ENCODE measurements around the gene GPLD1. TPM values are rescaled to one million over a fixed set of nuclear protein-coding genes. Genes with fewer than 3 reads are reported as not detected.
A peak's percentile ranks its signal among the peaks of the same experiment; 100 is the strongest.

Gene GPLD1
- total and polyA plus RNA-seq, 9 of the 15 experiments (the other 6 are each of a cell fraction or from before 2014, with no cell fraction given), result 0.11 to 1.3 (median 0.82) TPM

- TF ChIP-seq ZFP30 (CRISPR knock-in tag; IDR thresholded peaks at IDR 0.05; ENCODE audit: borderline replicate concordance) (no peak), MNT (conservative IDR thresholded peaks at IDR 0.05) (no peak), SMAD2 (IDR thresholded peaks at IDR 0.05; ENCODE audit: low read depth, low read length) (no peak), CBFA2T3 (IDR thresholded peaks at IDR 0.05) (no peak), TRIM24 (IDR thresholded peaks at IDR 0.05) (0 out of 4 replicates have a peak, but pooled peaks of 1 of the 2 experiments have one; percentile 22), JUND (IDR thresholded peaks at IDR 0.05; ENCODE audit: borderline replicate concordance, low read depth, low read length) (peak; percentile 16; the same call in 1 of the 2 replicates), JUND (tag; IDR thresholded peaks at IDR 0.05; ENCODE audit: borderline replicate concordance, low read depth, low read length) (no peak), SLC30A9 (CRISPR knock-in tag; IDR thresholded peaks at IDR 0.05) (no peak), E2F6 (IDR thresholded peaks at IDR 0.05; ENCODE audit: borderline replicate concordance in 1 of 2, extremely low read depth in 1 of 2, insufficient read depth in 1 of 2, insufficient read length in 1 of 2, low read depth in 1 of 2, low read length in 1 of 2, poor library complexity in 1 of 2, severe bottlenecking in 1 of 2) (no peak), ZNF217 (CRISPR knock-in tag; IDR thresholded peaks at IDR 0.05) (no peak), CBX3 (IDR thresholded peaks at IDR 0.05; ENCODE audit: borderline replicate concordance in 1 of 2, low read length in 2 of 2) (peak in 1 of 2 experiments; percentile 88; a peak in 1 of 3 replicates), MAFF (IDR thresholded peaks at IDR 0.05; ENCODE audit: low read length) (no peak), ZMIZ1 (IDR thresholded peaks at IDR 0.05; ENCODE audit: low read depth in 2 of 2, low read length in 2 of 2) (no peak), BMI1 (IDR thresholded peaks at IDR 0.05; ENCODE audit: low read length) (no peak), MTA2 (IDR thresholded peaks at IDR 0.05; ENCODE audit: low read depth) (no peak), ZNF253 (CRISPR knock-in tag; conservative IDR thresholded peaks at IDR 0.05) (no peak), DPF2 (IDR thresholded peaks at IDR 0.05) (no peak), SMARCA4 (IDR thresholded peaks at IDR 0.05) (no peak), POU5F1 (IDR thresholded peaks at IDR 0.05; ENCODE audit: borderline replicate concordance, low read depth, low read length, partially characterized antibody) (no peak), ZNF830 (CRISPR knock-in tag; IDR thresholded peaks at IDR 0.05) (no peak), ATF7 (IDR thresholded peaks at IDR 0.05) (no peak), CTCF (IDR thresholded peaks at IDR 0.05 in 2 of 3, conservative IDR thresholded peaks at IDR 0.05 in 1 of 3; ENCODE audit: insufficient read depth in 2 of 3, low read depth in 1 of 3, low read length in 3 of 3) (peak in 1 of 3 experiments; percentile 31; a peak in 1 of 6 replicates), ZNF133 (CRISPR knock-in tag; IDR thresholded peaks at IDR 0.05) (no peak)
Observed at GRCh38 chr6:24396824-24397223, 92.6 kb downstream of the GPLD1 start (continued).
